H1 (cell line): ENCODE results near the gene NUBPL. TPM values are rescaled to one million over a fixed set of nuclear protein-coding genes. Genes with fewer than 3 reads are reported as not detected.

ENCODE experiments used
- CTCF ChIP-seq, 3 experiments: IDR thresholded peaks; 1 replicate in 2 of 3; 2 replicates in 1 of 3; pipeline versions ENCODE4 v1.5.1 to v1.6.1; 2011; ENCODE audit warnings: low read length in 3 of 3, mild to moderate bottlenecking in 3 of 3, inconsistent platforms in 2 of 3, low read depth in 1 of 3, moderate library complexity in 1 of 3; ENCODE audit not compliant: insufficient read depth in 1 of 3; ENCODE audit errors: control extremely low read depth in 1 of 3
- KDM4A ChIP-seq: IDR thresholded peaks from one replicate; pipeline ENCODE4 v1.7.1; 2012; ENCODE audit warnings: low read depth, mild to moderate bottlenecking, moderate library complexity, low read length, inconsistent platforms; ENCODE audit not compliant: severe bottlenecking
- polyA plus RNA-seq, 7 experiments: library from polyadenylated mRNA; depleted of rRNA in 3 of 7; stranded (reverse) in 5 of 7; unstranded in 2 of 7; fragments of >200 nt in 5 of 7; fragments of 200-250 nt in 2 of 7; gene quantifications; 1 replicate in 5 of 7; 2 replicates in 1 of 7; 4 replicates in 1 of 7; pipeline versions ENCODE4 v1.2.1 to v1.2.3, GENCODE V29; 2011 to 2013; ENCODE audit warnings: missing spikeins in 2 of 7, mixed read lengths in 2 of 7
- total RNA-seq: library from RNA; stranded (reverse); fragmentation: NEBNext Ultra II Directional; extraction: Animal tissue kit (Norgen Biotek cat#: 25700); gene quantifications from 2 replicates; pipeline ENCODE4 v1.2.1, GENCODE V29; 2021

NUBPL gene
- total and polyA plus RNA-seq, 2 of the 8 experiments (the other 6 are each of a cell fraction or from before 2014, with no cell fraction given), result 1.6 to 6.8 TPM

- no peak for TF ChIP-seq KDM4A
- TF ChIP-seq CTCF (IDR thresholded peaks at IDR 0.05; ENCODE audit: control extremely low read depth in 1 of 3, insufficient read depth in 1 of 3, low read depth in 1 of 3, low read length in 3 of 3), result no peak
Observed at GRCh38 chr14:31687726-31688125, 126.5 kb downstream of the NUBPL start (continued).
